ENCODE results near the gene DNAH2.

The DNAH2 gene

DNA sequence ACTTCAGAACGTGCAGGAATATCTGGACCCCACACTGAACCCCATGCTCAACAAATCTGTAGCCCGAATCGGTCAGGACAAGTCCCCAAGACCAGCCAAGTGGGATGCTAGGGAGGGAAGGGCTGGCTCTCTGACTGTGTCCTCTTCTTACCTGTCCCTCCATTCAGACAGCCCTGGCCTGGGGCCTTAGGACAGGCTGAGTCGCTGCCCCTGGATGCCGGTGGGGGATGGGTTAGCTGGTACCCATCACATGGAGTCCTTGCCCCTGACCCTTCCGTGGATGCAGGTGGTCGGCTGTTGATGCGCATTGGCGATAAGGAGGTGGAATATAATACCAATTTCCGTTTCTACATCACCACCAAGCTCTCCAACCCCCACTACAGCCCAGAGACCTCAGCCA, 100.5 kb downstream of the DNAH2 start:
- no peak overlapping the region for H3K4me3 ChIP-seq (ENCODE audit: low read length)
- no peak for DNase-seq (ENCODE audit: low read depth)
- TF ChIP-seq, protein P1, sequence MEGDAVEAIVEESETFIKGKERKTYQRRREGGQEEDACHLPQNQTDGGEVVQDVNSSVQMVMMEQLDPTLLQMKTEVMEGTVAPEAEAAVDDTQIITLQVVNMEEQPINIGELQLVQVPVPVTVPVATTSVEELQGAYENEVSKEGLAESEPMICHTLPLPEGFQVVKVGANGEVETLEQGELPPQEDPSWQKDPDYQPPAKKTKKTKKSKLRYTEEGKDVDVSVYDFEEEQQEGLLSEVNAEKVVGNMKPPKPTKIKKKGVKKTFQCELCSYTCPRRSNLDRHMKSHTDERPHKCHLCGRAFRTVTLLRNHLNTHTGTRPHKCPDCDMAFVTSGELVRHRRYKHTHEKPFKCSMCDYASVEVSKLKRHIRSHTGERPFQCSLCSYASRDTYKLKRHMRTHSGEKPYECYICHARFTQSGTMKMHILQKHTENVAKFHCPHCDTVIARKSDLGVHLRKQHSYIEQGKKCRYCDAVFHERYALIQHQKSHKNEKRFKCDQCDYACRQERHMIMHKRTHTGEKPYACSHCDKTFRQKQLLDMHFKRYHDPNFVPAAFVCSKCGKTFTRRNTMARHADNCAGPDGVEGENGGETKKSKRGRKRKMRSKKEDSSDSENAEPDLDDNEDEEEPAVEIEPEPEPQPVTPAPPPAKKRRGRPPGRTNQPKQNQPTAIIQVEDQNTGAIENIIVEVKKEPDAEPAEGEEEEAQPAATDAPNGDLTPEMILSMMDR (conservative IDR thresholded peaks at IDR 0.05; ENCODE audit: low read length) = no peak

DNA sequence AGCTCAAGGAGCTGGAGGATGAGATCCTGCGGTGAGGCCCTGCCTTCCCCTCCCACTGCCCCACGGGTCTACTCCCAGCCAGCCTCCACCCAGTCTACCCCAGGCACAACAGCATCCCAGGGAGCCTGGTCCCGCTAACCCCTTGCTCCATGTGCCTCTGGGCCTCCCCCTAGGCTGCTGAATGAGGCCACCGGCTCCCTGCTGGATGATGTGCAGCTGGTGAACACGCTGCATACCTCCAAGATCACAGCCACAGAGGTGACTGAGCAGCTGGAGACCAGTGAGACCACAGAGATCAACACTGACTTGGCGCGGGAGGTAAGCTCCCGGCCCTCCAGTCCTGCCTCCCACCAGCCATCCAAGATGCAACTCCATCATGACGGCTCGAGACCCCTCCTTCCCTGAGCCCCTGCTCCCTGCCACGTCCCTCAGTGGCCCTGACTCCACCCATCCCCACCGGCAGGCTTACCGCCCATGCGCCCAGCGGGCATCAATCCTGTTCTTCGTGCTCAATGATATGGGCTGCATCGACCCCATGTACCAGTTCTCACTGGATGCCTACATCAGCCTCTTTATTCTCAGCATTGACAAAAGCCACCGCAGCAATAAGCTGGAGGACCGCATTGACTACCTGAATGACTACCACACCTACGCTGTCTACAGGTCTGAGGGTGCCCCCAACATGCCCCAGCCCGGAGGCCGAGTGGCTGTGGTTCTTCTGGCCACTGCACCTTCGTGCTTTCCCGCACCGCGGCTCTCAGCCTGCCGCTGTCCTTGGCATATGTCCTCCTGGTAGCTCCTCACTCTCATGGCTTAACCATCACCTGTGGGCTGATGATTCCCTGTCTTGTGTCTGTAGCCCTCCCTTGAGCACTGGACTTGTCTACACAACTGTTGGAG, 101.5 kb downstream of the DNAH2 start:
- no peak overlapping the region for H3K4me3 ChIP-seq (ENCODE audit: low read length)
- DNase-seq (ENCODE audit: low read depth) = no peak
- TF ChIP-seq, protein P1 (conservative IDR thresholded peaks at IDR 0.05; ENCODE audit: low read length) = no peak

DNA sequence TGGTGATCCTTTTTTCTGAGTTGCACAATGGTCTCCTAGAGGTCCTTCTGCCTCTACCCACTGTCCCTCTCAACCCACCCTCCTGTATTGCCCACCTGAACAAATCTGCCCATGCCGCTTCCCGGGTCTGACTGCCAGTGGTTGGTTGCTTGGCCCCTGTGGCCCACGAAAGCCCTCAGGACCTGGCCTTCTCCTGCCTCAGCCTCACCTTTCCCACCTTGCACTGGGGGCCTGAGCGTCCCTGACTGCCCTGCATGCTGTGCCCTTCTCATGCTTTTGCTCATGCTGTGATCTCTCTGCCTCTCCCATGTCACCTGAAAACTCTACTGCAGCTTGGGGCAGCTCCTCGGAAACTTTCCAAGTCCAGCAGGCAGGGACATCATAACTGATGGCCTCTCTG, 102.7 kb downstream of the DNAH2 start:
- H3K4me3 ChIP-seq (ENCODE audit: low read length) = no peak overlapping the region
- TF ChIP-seq, protein P1 (conservative IDR thresholded peaks at IDR 0.05; ENCODE audit: low read length) = no peak
- no peak for DNase-seq (ENCODE audit: low read depth)

DNA sequence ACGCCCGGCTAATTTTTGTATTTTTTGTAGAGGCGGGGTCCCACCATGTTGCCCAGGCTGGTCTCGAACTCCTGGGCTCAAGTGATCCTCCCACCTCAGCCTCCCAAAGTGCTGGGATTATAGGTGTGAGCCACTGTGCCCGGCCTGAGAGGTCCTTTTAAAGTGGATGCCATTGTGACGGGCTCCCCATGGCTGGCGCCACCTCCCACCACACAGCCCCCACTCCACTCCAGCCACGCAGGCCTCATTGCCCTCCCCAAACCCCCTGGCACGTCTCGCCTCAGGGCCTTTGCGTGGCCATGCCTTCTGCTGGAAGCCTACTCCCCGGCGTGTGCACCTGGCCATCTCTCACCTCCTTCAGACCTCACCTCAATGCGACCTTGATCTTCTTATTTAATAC, 104.6 kb downstream of the DNAH2 start:
- TF ChIP-seq, protein P1 (conservative IDR thresholded peaks at IDR 0.05; ENCODE audit: low read length) = no peak
- no peak for DNase-seq (ENCODE audit: low read depth)
- no peak overlapping the region for H3K4me3 ChIP-seq (ENCODE audit: low read length)

DNA sequence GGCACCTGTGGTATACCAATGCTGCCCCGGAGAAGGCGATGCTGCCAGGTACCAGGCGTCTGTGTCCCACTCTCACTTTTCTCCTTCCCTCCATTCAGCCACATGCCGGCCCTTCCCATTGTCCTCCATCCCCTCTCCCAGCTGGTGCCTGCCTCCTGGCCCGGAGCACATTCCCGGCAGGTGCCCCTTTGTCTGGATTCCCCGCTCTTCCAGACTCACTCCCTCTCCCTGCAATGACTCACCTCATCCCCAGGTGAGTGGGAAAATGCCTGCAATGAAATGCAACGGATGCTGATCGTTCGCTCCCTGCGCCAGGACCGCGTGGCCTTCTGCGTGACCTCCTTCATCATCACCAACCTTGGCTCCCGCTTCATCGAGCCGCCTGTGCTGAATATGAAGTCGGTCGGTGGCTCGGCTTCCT, 106.0 kb downstream of the DNAH2 start:
- no peak overlapping the region for H3K4me3 ChIP-seq (ENCODE audit: low read length)
- TF ChIP-seq, protein P1 (conservative IDR thresholded peaks at IDR 0.05; ENCODE audit: low read length) = no peak
- no peak for DNase-seq (ENCODE audit: low read depth)

DNA sequence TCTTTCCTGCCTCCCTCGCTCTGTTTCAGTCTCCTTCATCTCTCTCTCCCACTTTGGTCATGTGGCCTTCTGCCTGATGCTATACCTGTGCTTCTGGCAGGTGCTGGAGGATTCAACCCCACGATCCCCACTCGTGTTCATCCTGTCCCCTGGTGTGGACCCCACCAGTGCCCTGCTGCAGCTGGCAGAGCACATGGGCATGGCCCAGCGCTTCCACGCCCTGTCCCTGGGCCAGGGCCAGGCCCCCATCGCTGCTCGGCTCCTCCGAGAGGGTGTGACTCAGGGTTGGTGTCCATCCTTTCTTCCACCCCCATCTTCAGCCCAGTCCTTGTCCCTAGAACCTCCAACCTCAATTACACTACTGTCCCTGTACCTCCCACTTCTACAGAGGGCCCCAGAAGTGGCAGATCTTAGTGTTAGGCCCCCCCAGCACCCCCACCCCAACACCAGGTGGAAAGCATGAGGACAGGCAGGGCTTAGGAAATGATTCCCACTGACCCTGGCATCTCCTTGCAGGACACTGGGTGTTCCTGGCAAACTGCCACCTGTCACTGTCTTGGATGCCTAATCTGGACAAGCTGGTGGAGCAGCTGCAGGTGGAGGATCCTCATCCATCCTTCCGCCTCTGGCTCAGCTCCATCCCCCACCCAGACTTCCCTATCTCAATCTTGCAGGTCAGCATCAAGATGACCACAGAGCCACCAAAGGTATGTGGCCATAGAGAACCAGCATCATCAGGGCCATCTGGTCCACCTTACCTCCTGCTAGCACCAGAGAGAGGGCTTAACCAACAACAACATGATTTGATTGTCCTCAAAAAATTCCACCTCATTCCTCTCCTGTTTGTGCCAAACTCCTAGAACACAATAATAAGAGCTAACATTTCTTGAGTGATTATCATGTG, 106.7 kb downstream of the DNAH2 start:
- H3K4me3 ChIP-seq (ENCODE audit: low read length) = no peak overlapping the region
- TF ChIP-seq, protein P1 (conservative IDR thresholded peaks at IDR 0.05; ENCODE audit: low read length) = no peak
- no peak for DNase-seq (ENCODE audit: low read depth)
